DMS114 treated with DMSO at 0.1 percent for 48 hours (cell line): ENCODE results near the gene RFPL1.
"Not testable (repeated sequence)": the region's sequence is repeated elsewhere in the genome, so short reads cannot be mapped to it uniquely, and the experiment has no call there.

Experiments used
- DNase-seq: peaks from one replicate; lab custom pipeline; 2025; ENCODE audit not compliant: unreplicated experiment; lab: John Stamatoyannopoulos, UW

RFPL1 gene

GRCh38 chr22:29477723-29478318, 39.4 kb downstream of the RFPL1 start:
- no peak for DNase-seq

GRCh38 chr22:29478326-29479276, 40.2 kb downstream of the RFPL1 start:
- no peak for DNase-seq

- no peak for DNase-seq
These were observed 41.3 kb downstream of the RFPL1 start, which contains the start of gene NEFH for GRCh38 chr22:29479417-29480261. Gene NEFH (plus strand): TSS chr22:29480218. CDS start chr22:29480263, 45 bp downstream.

- no peak for DNase-seq
These were observed 41.8 kb downstream of the RFPL1 start for GRCh38 chr22:29480262-29480511.

- DNase-seq: peak; percentile 59
These were observed 42.3 kb downstream of the RFPL1 start for GRCh38 chr22:29480512-29481264.

- DNase-seq: no peak
These were observed 43.0 kb downstream of the RFPL1 start for GRCh38 chr22:29481265-29482000.

GRCh38 chr22:29482253-29482652, 43.9 kb downstream of the RFPL1 start:
- DNase-seq: no peak

GRCh38 chr22:29482726-29483125, 44.3 kb downstream of the RFPL1 start:
- no peak for DNase-seq

- DNase-seq: no peak
These were observed 44.9 kb downstream of the RFPL1 start for GRCh38 chr22:29483254-29483653.

GRCh38 chr22:29484642-29485041, 46.3 kb downstream of the RFPL1 start:
- no peak for DNase-seq

- no peak for DNase-seq
These were observed 47.1 kb downstream of the RFPL1 start for GRCh38 chr22:29485448-29485847.

- no peak for DNase-seq
These were observed 49.1 kb downstream of the RFPL1 start for GRCh38 chr22:29487426-29487986.

- not testable (repeated sequence) for DNase-seq
These were observed 50.9 kb downstream of the RFPL1 start for GRCh38 chr22:29489127-29489780.

- DNase-seq: no peak
These were observed 52.6 kb downstream of the RFPL1 start for GRCh38 chr22:29491012-29491411.
